Smooth muscle cell (in vitro differentiated cells): ENCODE measurements around the gene SH3BGR. TPM values are rescaled to one million over a fixed set of nuclear protein-coding genes. Genes with fewer than 3 reads are reported as not detected.

Experiments used
- DNase-seq: peaks from one replicate; lab custom pipeline; 2025; ENCODE audit not compliant: unreplicated experiment; lab: John Stamatoyannopoulos, UW
- H2AFZ ChIP-seq: fragments of 200-600 bp; sonication (generic); 2 replicates; pipeline ENCODE4 v1.6.0; 2016; ENCODE audit warnings: antibody characterized with exemption, low read depth, mild to moderate bottlenecking
- H3F3A ChIP-seq: fragments of 200-600 bp; sonication (generic); 2 replicates; pipeline ENCODE4 v1.6.0; 2017; ENCODE audit warnings: antibody characterized with exemption, low read depth
- H3K27ac ChIP-seq: fragments of 200-600 bp; sonication (generic); 2 replicates; pipeline ENCODE4 v1.5.1; 2016; ENCODE audit warnings: low read depth, mild to moderate bottlenecking
- H3K27me3 ChIP-seq: fragments of 200-600 bp; sonication (generic); 2 replicates; pipeline ENCODE4 v1.6.1; 2016; ENCODE audit warnings: low read depth, mild to moderate bottlenecking
- H3K36me3 ChIP-seq: fragments of 200-600 bp; sonication (generic); 2 replicates; pipeline ENCODE4 v1.5.1; 2016; ENCODE audit warnings: low read depth
- H3K4me1 ChIP-seq: fragments of 200-600 bp; sonication (generic); 2 replicates; pipeline ENCODE4 v1.5.1; 2016; ENCODE audit warnings: low read depth
- H3K4me2 ChIP-seq: fragments of 200-600 bp; sonication (generic); 2 replicates; pipeline ENCODE4 v1.6.0; 2016; ENCODE audit warnings: mild to moderate bottlenecking
- H3K4me3 ChIP-seq: fragments of 200-600 bp; sonication (generic); 2 replicates; pipeline ENCODE4 v1.5.1; 2016; ENCODE audit warnings: mild to moderate bottlenecking
- H3K79me2 ChIP-seq: fragments of 200-600 bp; sonication (generic); 2 replicates; pipeline ENCODE4 v1.6.0; 2016; ENCODE audit warnings: low read depth, mild to moderate bottlenecking
- H3K9ac ChIP-seq: fragments of 200-600 bp; sonication (generic); 2 replicates; pipeline ENCODE4 v1.6.0; 2016; ENCODE audit warnings: low read depth
- H3K9me3 ChIP-seq: fragments of 200-600 bp; sonication (generic); replicated peaks from 2 replicates; pipeline ENCODE4 v1.5.1; 2016; ENCODE audit warnings: low read depth
- H4K20me1 ChIP-seq: fragments of 200-600 bp; sonication (generic); 2 replicates; pipeline ENCODE4 v1.6.0; 2016; ENCODE audit warnings: low read depth
- CTCF ChIP-seq: fragments of 200-600 bp; sonication (generic); IDR thresholded peaks from 2 replicates; pipeline ENCODE4 v1.5.1; 2017; ENCODE audit warnings: borderline replicate concordance, mild to moderate bottlenecking, antibody characterized with exemption; ENCODE audit not compliant: insufficient read depth, poor library complexity, severe bottlenecking
- WGBS: methylation state at CpG from one replicate; pipeline ENCODE4 v1.1.7; 2016; ENCODE audit warnings: low lambda C conversion rate; 5-methylcytosine and 5-hydroxymethylcytosine counted together
- polyA plus RNA-seq: library from polyadenylated mRNA; unstranded; fragments of >200 nt; fragmentation: Nextera tagmentation; extraction: Ambion mirVana; gene quantifications from 2 replicates; pipeline ENCODE4 v1.2.1, GENCODE V29; 2016
- total RNA-seq: library from RNA; depleted of rRNA; stranded (reverse); fragments of >200 nt; gene quantifications from 2 replicates; pipeline ENCODE4 v1.2.3, GENCODE V29; 2014

The SH3BGR gene
- total and polyA plus RNA-seq, 2 experiments from 2014 or later = 4.9 to 12.5 TPM

DNA sequence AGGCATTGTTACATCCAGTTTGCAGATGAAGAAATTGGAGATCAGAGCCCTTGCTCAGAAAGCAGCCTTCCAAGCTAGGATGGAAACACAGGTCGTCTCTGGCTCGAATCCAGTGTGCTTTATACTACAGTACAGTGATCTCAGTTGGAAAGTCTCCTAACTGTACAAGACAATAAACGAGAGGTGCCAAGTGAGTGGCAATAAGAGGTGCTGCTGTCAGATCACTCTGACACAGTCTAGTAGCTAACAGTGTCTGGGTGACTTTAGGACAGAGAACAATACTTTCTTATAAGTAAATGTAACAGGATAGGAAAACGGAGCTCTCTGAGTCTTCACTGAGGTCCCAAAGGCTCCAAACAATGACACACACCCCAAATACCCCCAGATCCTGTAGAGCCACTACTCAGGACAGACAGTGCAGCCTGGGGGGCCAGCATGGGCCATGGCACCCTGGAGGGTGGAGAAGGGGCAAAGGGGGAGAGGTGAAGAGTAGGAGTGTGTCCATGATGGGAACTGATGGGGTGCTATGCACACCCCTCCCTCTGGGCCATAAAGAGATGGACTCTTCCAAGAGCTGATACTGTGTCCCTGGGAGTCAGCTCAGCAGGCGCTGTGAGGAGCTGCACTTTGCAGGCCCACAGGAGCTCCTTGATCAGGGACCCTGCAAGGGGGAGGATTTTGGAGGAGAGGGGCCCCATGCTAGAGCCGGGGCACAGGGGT is 3.3 kb downstream of the SH3BGR start:
- no peak for TF ChIP-seq CTCF
- no peak overlapping the region for H3K9ac ChIP-seq
- no peak overlapping the region for H2AFZ ChIP-seq
- H4K20me1 ChIP-seq = no peaks in the 10 kb centered on the region
- H3K4me1 ChIP-seq = peaks cover 20% of the 10 kb centered on the region
- no peak for DNase-seq
- no peaks in the 10 kb centered on the region for H3K79me2 ChIP-seq
- H3K36me3 ChIP-seq = no peaks in the 10 kb centered on the region
- H3K9me3 ChIP-seq = no peaks in the 10 kb centered on the region
- no peak overlapping the region for H3K4me3 ChIP-seq
- no peak overlapping the region for H3K4me2 ChIP-seq
- WGBS = 86% methylated on average over 6 of the region's 6 CpGs
- H3K27me3 ChIP-seq = no peaks in the 10 kb centered on the region
- no peak overlapping the region for H3K27ac ChIP-seq
- H3F3A ChIP-seq = no peaks in the 10 kb centered on the region

GRCh38 chr21:39456665-39457064 is 4.9 kb downstream of the SH3BGR start:
- Histone ChIP-seq H3K9me3 (no peaks in the 10 kb centered on the region), H3K27me3 (no peaks in the 10 kb centered on the region), H3K27ac (no peak overlapping the region), H4K20me1 (no peaks in the 10 kb centered on the region), H3K4me2 (no peak overlapping the region), H3K79me2 (no peaks in the 10 kb centered on the region), H3K4me1 (peaks cover 16% of the 10 kb centered on the region), H3F3A (no peaks in the 10 kb centered on the region), H3K36me3 (no peaks in the 10 kb centered on the region), H3K9ac (no peak overlapping the region), H2AFZ (no peak overlapping the region), H3K4me3 (no peak overlapping the region)
- TF ChIP-seq CTCF = peak; percentile 26
- DNase-seq = no peak
- WGBS = 86% methylated on average over 3 of the region's 3 CpGs

- DNase-seq = no peak
- H3K27ac ChIP-seq = no peak overlapping the region
- no peaks in the 10 kb centered on the region for H3K9me3 ChIP-seq
- H2AFZ ChIP-seq = no peak overlapping the region
- no peaks in the 10 kb centered on the region for H3F3A ChIP-seq
- H3K36me3 ChIP-seq = no peaks in the 10 kb centered on the region
- no peak overlapping the region for H3K4me3 ChIP-seq
- H4K20me1 ChIP-seq = no peaks in the 10 kb centered on the region
- H3K4me1 ChIP-seq = no peaks in the 10 kb centered on the region
- H3K27me3 ChIP-seq = no peaks in the 10 kb centered on the region
- no peaks in the 10 kb centered on the region for H3K79me2 ChIP-seq
- no peak overlapping the region for H3K9ac ChIP-seq
- TF ChIP-seq CTCF = no peak
- H3K4me2 ChIP-seq = no peak overlapping the region
- 98% methylated on average over 3 of the region's 3 CpGs for WGBS
Observed at GRCh38 chr21:39461419-39461818, 9.6 kb downstream of the SH3BGR start.

DNA sequence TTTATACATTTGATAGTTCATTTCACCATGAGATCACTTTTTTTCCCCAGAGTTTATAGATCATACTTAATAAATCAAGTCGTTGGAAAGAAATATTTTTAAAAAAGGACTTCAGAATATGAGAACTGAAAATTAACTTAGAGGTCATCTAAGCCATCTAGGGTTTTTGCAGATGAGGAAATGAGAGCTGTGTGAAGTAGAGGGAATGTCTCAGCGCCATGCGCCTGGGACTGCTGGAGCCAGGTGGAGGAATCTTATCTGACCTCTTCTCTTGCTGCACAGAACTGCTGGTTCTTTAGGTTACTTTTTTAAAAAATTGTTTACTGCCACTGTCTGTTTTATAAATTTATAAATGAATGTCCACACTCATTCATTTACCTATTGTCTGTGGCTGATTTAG is 11.5 kb downstream of the SH3BGR start:
- Histone ChIP-seq H3K27me3 (no peaks in the 10 kb centered on the region), H3K4me1 (no peaks in the 10 kb centered on the region), H2AFZ (no peak overlapping the region), H3K79me2 (no peaks in the 10 kb centered on the region), H3K9me3 (no peaks in the 10 kb centered on the region), H3F3A (no peaks in the 10 kb centered on the region), H4K20me1 (no peaks in the 10 kb centered on the region), H3K27ac (no peak overlapping the region), H3K4me3 (no peak overlapping the region), H3K4me2 (no peak overlapping the region), H3K36me3 (no peaks in the 10 kb centered on the region), H3K9ac (no peak overlapping the region)
- no peak for TF ChIP-seq CTCF
- no peak for DNase-seq
- WGBS = 90% methylated on average over 3 of the region's 3 CpGs
